Measurements from ENCODE around the gene PRTG. TPM values are rescaled to one million over a fixed set of nuclear protein-coding genes. Genes with fewer than 3 reads are reported as not detected.

Gene PRTG, protein sequence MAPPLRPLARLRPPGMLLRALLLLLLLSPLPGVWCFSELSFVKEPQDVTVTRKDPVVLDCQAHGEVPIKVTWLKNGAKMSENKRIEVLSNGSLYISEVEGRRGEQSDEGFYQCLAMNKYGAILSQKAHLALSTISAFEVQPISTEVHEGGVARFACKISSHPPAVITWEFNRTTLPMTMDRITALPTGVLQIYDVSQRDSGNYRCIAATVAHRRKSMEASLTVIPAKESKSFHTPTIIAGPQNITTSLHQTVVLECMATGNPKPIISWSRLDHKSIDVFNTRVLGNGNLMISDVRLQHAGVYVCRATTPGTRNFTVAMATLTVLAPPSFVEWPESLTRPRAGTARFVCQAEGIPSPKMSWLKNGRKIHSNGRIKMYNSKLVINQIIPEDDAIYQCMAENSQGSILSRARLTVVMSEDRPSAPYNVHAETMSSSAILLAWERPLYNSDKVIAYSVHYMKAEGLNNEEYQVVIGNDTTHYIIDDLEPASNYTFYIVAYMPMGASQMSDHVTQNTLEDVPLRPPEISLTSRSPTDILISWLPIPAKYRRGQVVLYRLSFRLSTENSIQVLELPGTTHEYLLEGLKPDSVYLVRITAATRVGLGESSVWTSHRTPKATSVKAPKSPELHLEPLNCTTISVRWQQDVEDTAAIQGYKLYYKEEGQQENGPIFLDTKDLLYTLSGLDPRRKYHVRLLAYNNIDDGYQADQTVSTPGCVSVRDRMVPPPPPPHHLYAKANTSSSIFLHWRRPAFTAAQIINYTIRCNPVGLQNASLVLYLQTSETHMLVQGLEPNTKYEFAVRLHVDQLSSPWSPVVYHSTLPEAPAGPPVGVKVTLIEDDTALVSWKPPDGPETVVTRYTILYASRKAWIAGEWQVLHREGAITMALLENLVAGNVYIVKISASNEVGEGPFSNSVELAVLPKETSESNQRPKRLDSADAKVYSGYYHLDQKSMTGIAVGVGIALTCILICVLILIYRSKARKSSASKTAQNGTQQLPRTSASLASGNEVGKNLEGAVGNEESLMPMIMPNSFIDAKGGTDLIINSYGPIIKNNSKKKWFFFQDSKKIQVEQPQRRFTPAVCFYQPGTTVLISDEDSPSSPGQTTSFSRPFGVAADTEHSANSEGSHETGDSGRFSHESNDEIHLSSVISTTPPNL
- 1.3 and 1.4 TPM in 2 replicates for total RNA-seq

GRCh38 chr15:55742927-55743728 is at the start of gene PRTG:
TSS of gene PRTG (minus strand) at chr15:55743152. CDS start at chr15:55742931, 221 bp downstream.

GRCh38 chr15:55588070-55588814 is 154.7 kb downstream of the PRTG start, which contains the start of gene PYGO1:
TSS of gene PYGO1 (minus strand) at chr15:55588345. CDS start at chr15:55587883, 462 bp downstream.

Other genes with a start within 250 kb of the PRTG start
- gene DNAAF4, start 234.9 kb downstream of the PRTG start, total RNA-seq = 3.0 and 3.5 TPM in 2 replicates
- gene PYGO1, start 154.8 kb downstream of the PRTG start, total RNA-seq = 0.27 and 1.7 TPM in 2 replicates